Measurements from ENCODE around the gene ANGEL2.
"Not testable (repeated sequence)": the region's sequence is repeated elsewhere in the genome, so short reads cannot be mapped to it uniquely, and the experiment has no call there.

ANGEL2 gene

DNA sequence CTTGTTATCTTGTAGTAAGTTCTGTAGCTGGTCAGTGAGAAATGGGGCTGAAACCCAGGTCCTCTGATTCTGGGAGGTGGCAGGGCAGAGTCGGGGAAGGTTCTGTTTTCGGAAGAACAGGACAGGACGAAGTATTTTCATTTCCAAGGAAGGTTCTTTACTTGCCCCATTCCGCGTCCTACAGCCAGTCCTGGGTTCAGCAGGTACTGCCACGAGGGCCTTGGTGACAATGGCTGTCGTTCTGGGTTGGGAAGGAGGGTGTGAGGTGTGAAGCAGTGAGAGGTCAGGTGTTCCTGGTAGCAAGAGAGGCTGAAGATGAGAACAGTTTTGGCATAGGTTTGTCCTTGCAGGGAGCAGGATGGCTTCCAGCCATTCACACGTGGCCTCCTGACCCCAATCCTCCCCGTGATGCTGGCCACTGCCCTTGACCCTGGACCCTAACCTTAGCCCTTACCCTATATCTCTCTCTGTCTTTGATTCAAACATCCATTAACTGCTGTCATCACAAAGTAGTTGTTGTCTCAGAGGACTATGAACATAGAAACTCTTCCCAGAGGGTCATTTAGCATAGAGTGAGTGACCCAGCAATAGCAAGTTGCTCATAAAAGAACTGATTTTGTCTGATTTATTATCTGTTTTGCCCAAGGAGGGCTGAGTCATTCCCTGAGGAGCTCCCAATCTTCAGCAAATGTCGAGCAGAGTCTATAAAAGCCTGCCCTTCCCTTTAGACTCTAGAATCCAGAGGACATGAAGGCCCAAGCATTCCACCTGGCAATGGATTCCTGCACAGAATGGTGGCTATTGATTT, 40.4 kb downstream of the ANGEL2 start:
- DNase-seq (ENCODE audit: low spot score) = no peak

DNA sequence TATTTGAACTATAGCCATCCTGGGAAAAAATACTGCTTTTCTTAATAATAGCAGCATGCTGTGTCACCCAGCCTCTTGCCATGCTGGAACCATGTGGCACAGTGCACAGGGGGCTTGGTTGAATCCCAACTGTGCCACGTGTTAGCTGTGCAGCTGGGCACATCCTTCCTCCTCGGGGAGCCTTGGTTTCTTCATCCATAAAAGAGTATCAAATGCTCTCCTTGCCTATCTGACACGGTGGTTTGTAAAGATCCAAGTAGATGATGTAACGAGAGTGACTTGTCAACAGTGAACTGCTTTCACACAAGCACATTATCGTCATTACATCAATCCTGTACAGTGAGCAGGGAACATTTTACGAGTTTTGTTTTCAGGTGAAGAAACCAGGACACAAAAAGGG, 41.0 kb downstream of the ANGEL2 start:
- DNase-seq (ENCODE audit: low spot score) = no peak

DNA sequence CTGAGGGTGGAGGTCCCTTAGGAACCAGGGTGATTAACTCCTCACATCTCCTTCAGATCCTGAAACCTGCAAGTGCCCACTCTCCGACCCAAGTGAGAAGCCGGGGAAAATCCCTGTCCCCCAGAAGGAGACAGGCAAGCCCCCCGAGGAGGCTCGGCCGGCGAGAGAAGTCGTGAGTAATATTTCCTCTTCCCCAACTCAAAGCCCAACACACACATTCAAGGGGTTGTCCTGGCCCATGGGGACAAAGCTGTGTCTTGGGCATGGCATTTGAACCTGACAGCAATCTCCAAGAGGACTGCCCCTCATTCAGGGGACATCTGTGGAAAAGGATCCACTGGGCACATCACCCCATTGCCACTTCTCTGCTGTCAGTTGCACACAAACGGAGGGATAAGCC, 41.8 kb downstream of the ANGEL2 start:
- no peak for DNase-seq (ENCODE audit: low spot score)

DNA sequence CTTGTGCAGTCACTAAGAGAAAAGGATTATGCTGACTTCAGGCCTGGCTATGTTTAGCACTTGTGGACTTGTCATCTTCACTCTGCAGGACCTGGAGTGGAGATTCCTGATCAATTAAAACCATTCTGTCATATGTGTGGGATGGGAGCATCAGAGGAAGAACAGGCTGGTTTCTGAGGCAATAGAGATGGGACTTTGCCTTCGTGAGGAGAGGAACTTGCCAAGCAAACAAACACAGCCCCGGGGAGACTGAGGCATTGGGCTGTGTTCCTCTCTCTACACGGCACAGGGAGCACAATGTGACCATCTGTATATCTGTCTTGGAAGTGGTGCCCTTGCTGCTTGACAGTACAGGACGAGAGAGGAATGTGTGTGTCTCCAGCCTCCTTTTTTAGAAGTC, 42.2 kb downstream of the ANGEL2 start:
- no peak for DNase-seq (ENCODE audit: low spot score)

DNA sequence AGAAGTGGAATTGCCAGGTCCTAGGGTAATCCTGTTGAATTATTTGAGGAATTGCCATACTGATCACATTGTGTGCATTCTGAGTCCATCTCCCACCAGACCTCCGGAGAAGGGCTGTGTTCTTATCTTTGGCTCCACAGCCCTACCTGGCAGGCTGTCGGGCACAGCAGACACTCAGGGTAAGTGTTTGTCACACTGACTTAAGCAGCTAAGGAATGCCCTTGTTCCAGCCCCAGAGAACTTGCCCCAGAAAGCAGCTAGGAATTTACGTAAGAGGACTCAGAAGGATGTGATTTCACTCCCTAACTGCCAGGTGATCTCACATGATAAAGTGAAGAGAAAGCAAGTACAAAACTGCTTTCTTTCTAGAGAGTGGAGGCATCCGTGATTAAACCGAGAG, 44.4 kb downstream of the ANGEL2 start:
- no peak for DNase-seq (ENCODE audit: low spot score)

DNA sequence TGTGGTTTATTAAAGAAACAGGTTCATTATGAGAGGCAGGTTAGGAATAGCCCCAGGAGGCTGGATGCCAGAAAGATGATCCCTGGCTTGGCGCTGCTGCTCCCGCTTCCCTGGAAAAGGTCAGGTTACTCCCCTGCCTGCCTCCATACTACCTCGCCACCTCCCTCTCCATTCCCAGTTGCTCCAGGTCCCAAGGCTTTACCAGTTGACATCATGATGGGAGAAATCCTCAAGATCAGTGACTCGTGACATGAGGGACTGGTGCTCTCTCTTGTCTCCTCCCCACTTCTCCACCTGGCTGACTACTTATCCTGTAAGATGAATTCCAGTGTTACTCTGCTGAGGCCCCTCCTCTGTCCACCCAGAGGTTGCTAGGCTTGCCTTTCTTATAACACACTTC, 45.6 kb downstream of the ANGEL2 start:
- DNase-seq (ENCODE audit: low spot score) = no peak

DNA sequence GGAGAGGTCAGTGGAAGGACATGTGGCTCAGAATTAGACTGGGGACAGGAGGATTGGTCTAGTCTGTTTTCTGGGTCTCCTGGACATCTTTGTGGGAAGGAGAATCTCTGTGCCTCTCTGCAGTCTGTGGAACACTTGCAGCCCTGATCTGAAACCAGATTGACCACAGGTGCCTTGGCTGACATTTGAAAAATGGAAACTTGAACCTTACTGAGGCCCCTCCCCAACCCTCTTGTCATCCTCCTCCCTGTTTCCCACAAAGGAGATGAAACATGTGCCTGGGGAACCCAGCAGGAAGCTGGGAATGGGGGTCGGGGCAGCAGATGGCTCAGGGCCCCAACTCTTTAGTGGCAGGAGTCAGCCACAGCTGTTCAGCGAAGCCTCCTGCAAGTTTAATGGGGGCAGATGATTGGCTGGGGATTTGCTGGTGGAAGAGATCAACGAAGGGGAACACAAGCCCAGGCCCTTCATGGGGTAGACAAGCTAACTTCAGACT, 47.3 kb downstream of the ANGEL2 start:
- DNase-seq (ENCODE audit: low spot score) = no peak

DNA sequence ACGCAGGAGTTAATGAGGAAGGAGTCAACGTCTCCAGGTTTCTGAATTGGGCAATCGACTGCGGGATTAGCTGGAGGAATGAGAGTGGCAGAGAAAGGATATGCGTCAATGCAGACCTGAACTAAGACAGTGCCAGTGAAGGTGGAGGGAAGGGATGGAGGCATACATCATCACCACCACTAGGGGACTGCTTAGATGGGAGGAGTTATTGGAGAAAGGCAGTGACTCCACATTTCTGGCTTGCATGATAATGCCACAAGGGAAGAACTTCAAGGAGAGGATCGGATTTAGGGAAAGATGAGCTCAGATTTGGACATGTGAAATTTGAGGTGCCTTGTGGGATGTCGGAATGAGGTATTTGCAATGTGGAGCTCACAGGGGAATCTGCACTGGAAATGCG, 47.9 kb downstream of the ANGEL2 start:
- DNase-seq (ENCODE audit: low spot score) = peak; percentile 14

DNA sequence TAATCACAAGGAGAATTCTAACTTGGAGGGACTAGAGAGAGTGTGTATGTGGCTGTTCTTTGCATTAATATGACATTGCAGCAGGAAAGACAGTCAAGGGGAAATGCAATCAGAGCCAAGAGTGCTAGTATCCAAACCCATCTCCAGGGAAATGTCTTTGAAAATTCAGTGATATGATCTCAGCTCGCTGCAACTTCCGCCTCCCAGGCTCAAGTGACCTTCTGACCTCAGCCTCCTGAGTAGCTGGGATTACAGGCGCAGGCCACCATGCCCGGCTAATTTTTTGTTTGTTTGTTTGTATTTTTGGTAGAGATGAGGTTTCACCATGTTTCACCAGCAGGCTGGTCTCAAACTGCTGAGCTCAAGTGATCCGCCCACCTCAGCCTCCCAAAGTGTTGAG, 49.1 kb downstream of the ANGEL2 start:
- no peak for DNase-seq (ENCODE audit: low spot score)

DNA sequence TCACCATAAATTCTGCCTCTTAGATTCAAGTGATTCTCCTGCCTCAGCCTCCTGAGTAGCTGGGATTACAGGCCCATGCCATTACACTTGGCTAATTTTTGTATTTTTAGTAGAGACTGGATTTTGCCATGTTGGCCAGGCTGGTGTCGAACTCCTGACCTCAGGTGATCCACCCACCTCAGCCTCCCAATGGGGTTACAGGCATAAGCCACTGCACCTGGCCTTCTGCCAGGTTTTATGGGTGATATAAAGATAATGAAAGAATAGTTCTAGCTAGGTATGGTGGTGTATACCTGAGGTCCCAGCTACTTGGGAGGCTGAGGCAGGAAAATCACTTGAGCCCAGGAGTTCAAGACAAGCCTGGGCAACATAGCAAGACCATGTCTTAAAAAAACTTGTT, 50.7 kb downstream of the ANGEL2 start:
- DNase-seq (ENCODE audit: low spot score) = not testable (repeated sequence)

DNA sequence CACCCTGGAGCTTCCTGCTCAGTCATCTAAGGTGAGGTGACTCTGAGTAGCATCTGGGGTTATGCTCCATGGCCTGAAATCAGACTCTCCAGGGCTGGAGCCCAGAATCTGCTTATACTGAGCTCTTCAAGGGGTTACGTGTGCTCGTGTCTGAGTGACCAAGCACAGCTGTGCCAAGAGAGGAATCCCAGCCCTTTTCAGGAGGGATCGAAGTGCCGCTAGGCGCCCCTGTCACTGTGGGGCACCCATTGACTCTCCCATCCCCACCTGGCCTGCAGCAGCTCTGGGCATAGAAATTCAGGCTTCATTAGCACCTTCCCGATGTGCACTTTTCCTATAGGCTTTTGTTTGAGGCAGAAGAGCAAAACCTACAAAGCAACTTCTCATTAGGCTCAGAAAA, 51.6 kb downstream of the ANGEL2 start:
- DNase-seq (ENCODE audit: low spot score) = no peak

DNA sequence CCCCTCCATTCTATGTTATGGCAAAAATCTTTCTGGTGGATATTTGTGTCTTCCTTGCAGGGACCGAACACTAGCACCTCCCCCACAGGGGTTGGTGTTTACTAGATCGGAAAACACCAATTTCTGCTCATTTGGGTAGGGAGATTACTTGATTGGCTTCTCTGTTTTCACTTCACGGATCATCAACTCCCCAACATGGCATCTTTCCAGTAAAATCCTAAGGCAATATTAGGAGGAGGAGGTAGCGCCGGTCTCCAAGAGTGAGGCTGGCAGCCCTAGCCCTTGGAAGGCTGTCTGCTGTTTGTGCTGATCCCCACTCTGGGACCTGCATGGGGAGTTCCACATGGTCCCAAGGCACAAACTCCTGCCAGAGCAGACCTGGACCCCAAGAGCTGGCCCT, 53.2 kb downstream of the ANGEL2 start:
- no peak for DNase-seq (ENCODE audit: low spot score)

DNA sequence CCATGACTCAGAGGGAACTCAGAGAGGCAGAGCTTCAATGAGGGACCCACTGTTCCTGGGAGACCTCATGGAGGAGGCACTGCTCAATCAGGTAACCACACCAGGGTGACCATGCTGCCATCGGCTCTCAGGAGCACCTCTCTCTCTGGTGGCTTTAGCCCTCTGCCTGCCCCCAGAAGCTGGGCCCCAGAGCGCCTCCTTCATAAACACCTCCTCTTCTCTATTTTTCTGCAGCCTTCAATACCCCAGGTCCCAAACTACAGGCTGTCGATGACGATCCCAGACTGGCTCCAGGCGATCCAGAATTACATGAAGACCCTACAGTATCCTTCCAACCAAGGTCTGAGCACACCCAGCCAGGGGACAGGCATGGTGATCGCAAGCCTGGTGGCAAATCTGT, 54.7 kb downstream of the ANGEL2 start:
- DNase-seq (ENCODE audit: low spot score) = no peak

DNA sequence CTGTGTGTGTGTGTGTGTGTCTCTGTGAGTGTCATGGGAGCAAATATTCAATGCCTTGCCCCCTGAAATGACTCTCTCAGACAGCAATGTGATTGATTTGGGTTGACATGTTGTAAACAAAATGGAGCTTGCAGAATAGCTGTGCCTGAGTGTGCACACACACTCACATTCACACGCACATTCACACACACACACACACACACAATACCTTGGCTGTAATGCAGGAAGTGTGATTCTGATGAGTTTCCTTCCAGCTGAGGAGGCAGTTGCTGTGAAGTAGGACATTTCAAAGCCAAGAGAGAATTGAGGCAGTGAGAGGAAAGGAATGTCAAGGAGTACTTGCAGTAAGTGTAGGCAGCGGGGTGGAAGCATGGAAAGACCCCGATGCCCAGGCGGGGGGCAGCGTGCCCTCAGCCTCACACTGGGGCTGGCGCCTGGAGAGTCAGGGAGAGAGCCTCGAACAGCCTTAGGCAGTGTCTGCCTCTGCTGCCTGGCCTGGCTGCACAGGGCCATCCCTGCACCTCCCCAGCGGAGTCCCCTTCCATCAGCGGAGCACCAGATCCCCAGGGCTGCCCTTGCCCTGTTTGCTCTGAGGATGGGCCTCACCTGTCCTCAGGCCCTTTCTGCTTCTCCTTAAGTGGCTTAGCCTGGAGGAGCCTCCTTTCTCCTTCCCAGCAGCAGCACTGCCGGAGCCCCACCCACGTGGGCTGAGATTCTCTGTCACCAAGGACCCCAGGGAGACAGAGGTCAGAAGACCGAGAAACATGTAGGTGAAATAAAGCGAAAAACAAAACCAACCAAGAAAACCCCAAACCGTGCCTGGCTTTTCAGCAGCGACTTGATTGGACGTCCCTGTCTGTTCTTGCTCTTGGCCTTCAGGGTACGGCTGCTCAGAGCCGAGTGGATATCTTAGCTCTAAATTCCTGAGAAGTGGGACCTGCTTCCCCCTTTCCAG, 56.1 kb downstream of the ANGEL2 start:
- no peak for DNase-seq (ENCODE audit: low spot score)

DNA sequence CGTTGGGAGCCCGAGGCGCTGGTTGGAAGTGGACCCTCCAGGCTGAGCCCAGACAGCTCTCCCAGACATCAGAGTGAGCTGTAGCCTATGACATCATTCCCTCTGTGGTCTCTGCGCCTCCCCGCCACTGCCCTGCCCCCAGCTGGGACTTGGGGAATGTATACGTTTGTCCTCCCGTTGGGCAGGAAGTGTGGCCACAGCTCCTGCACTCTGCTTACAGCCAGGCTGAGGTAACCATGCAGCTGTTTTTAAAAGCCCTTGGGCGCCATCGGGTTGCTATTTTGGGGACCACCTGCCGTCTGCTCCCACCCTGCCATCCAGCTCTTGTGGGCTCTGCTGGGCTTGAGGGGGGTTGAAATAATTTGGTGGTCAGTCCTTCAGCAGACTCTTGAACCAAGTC, 57.5 kb downstream of the ANGEL2 start:
- no peak for DNase-seq (ENCODE audit: low spot score)

DNA sequence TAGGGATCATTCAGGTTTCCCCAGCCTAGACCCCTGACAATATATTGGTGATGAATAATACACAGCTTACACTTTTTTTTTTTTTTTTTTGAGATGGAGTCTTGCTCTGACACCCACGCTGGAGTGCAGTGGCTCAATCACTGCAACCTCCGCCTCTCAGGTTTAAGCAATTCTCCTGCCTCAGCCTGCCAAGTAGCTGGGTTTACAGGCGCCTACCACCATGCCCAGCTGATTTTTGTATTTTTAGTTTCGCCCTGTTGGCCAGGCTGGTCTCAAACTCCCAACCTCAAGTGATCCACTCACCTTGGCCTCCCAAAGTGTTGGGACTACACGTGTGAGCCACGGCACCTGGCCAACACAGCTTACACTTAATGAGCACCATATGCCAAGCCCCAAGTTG, 58.1 kb downstream of the ANGEL2 start:
- DNase-seq (ENCODE audit: low spot score) = no peak

DNA sequence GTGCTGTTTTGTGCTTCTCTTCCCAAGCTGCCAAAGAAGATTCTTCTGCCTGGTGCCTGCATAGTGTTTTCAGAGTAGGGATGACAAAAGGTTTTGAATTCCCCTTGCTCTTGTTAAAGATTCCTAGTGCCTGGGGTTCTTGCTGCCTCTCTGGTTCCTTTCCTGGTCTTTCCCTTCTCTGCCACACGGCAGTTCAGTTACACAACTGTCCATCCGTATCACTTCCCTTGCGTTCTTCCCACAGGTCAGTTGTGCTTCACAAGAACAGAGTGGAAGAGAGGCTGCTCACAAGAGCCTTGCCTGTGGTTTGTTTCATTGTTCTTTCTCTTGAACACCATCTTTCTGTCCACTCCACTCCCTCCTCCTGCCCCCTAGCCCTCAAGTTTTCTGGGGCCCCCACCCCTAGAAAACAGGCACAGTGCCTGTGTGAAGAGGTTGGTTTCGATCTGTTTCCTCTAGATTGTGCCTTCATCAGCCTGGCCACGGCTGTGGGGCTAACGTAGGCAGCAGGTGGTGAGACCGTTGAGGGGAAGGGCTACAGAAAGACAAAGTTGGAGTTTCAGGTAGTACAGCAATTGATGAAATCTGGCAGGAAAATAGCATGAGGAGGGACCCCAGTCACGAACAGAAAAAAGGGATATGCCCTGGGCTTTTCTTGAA, 59.6 kb downstream of the ANGEL2 start:
- no peak for DNase-seq (ENCODE audit: low spot score)

DNA sequence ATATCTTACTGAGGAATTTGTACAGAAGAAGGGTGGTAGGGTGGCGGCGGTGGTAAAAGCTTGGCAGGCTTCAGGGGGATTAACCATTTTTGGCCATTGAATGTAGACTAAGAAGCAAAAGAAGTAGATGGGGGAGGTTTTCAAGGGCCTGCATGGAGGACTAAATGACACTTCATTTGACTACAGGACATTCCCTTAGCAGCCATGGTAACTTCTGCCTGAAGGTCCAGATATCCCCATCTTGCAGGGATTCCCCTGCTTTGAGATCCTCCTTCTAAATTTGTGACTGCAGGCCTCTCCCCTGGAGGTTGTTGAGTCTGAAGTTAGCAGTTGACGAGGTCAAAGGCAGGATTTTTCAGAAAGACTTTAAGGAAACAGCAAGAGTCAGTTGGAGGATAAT, 60.6 kb downstream of the ANGEL2 start:
- no peak for DNase-seq (ENCODE audit: low spot score)

DNA sequence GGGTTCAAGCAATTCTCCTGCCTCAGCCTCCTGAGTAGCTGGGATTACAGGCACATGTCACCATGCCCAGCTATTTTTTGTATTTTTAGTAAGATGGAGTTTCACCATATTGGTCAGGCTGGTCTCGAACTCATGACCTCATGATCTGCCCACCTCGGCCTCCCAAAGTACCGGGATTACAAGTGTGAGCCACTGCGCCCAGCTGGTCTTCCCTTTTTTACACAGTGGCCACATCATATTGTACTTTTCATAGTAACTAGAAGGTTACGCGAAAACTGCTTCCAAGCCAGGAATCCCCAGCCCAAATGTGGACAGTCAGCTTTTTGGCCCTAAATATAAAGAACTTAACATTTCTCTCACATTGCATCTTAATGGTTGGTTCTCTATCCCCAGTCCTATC, 61.2 kb downstream of the ANGEL2 start:
- DNase-seq (ENCODE audit: low spot score) = no peak

DNA sequence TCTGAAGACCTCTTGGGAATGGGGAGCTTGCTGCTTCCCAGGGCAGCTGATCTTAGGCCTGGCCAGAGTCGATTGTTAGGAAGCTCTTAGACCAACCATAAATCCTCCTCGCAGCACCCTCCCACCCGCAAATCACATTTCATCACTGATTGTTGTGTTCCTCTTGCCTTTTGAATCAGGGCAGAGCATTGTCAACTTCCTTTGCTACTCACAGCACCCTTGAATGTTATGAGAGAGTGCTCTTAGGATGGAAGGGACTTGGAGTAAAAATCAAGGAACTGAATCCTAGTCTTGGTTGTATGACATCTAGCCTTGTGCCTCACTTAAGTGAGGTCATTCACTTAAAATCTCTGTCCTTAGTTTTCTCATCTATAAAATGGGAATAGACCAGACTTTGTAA, 62.3 kb downstream of the ANGEL2 start:
- DNase-seq (ENCODE audit: low spot score) = no peak

DNA sequence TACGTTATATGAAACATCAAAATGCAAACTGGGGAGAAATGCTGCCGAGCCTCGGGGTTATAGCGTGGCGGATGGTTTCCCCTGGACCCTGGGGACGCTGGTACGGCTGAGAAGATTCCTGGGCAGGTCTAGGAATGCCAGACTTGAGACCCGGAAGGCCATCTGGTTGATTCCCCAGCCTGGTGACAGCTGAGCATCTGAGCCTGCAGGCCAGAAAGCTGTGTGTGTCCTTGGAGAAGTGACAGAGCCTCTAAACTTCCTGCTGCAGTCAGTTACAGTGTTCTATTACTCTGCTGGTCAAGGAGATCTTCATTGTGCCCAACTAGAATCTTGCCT, 63.1 kb downstream of the ANGEL2 start:
- no peak for DNase-seq (ENCODE audit: low spot score)

DNA sequence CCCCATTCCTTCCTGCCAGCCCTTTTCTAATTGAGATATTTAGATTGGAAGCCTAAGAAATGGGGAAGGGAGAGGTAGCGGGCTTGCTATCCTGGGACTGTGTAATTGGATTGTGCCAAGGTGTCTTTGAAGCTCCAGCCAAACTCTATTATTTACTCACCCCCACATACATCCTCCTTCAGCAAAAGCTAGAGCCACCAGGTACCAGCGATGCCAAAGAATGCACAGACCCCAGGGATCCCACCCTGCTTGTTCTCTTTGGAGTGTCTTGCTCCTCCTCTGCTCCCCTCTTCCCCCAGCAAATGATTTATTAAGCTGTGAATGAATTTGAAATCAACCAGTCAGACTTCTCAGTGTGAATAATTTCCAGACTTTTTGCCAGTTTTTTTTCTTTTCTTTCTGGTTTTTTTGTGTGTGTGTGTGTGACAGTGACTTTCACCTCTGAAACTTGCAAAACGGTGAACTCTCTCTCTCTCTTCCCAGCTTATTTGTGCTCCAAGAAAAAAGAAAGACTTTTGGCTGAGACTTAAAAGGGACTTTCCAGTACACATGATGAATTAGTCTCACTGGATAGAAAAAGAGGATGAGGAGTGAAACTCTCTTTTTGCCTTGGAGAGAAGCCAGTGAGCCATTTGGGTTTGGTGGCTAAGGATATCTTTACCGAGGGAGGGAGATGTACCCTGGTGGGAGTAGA, 63.6 kb downstream of the ANGEL2 start:
- DNase-seq (ENCODE audit: low spot score) = no peak
